GM10248 (cell line): Measurements from ENCODE around the gene MAK.
"Not testable (repeated sequence)": the region's sequence is repeated elsewhere in the genome, so short reads cannot be mapped to it uniquely, and the experiment has no call there.

Source experiments
- CTCF ChIA-PET: fragments of 300-600 bp; sonication (Branson Sonifier 250); formaldehyde crosslinking; extraction: SDS; loops from one replicate; lab custom pipeline; 2021; ENCODE audit warnings: antibody characterized with exemption; lab: Yijun Ruan, JAX
- POLR2A ChIA-PET: fragments of 350-650 bp; sonication (Branson Sonifier 250); formaldehyde crosslinking; extraction: SDS; loops from one replicate; lab custom pipeline; 2020; ENCODE audit warnings: antibody characterized with exemption; lab: Yijun Ruan, JAX
- DNase-seq: peaks from one replicate; pipeline ENCODE4 v3.0.0; 2012; ENCODE audit errors: extremely low spot score
- TF ChIP-seq, protein P1 (sequence below): IDR thresholded peaks from 2 replicates; pipeline ENCODE4 v1.5.1; 2012; ENCODE audit warnings: mild to moderate bottlenecking, low read depth; ENCODE audit errors: extremely low read depth, missing control alignments, control extremely low read depth

Gene MAK

DNA sequence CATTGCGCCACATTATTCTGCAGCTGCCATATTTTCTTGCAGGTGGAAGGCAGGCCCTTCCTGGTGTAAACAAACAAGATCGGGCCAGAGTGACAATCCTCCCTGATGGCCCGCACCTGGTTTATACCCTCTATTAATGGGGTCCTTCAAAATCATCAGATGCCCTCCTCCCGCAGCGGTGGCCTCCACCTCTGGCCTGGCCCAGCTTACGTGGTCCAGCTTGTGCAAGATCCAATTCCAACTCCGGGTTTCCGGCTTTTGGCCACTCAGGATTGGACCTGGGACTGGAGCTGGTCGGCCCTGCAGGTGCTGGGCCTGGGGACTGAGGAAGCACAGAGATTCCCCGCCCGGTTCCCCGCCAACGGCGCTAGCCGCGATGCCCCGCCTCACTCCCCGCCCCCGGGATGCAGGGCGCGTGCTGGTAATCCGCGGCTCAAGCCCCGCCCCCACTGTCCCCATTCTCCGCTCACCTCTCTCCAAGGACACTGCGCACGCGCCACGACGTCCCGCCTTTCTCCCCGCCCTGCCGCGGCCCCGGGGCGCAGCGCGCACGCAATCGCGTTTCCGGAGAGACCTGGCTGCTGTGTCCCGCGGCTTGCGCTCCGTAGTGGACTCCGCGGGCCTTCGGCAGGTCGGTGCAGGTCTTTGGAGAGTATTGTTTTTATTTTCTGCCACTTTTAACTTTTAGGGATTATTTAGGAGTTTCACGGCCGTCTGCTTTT, 90.9 kb downstream of the MAK start, which contains the start of gene TMEM14B:
TSS of gene TMEM14B (plus strand) at position 555 of the 722 bp plus-strand sequence. CDS start 1,441 bp downstream, outside the sequence.
- POLR2A ChIA-PET = interaction anchor here (1.1 kb wide), 1 partner anchor 27 kb away, joined by 8 read pairs; no protein-coding TSS in a partner anchor

DNA sequence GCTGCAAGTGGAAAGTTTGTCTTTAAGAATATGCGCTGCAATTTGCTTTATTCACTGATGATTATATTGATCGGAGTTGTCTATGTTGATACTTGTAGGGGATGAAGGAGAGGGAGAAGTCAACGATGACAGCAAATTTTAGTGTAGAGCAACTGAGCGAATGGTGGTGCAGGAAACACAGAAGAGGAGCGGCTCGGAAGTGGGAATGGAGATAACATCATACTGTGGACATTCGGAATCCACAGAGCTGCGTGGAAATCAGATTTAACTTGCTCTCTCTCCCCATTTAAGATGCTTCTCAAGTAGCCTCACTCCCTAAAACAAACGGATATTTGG, 91.5 kb downstream of the MAK start:
- DNase-seq = no peak
- TF ChIP-seq, protein P1, sequence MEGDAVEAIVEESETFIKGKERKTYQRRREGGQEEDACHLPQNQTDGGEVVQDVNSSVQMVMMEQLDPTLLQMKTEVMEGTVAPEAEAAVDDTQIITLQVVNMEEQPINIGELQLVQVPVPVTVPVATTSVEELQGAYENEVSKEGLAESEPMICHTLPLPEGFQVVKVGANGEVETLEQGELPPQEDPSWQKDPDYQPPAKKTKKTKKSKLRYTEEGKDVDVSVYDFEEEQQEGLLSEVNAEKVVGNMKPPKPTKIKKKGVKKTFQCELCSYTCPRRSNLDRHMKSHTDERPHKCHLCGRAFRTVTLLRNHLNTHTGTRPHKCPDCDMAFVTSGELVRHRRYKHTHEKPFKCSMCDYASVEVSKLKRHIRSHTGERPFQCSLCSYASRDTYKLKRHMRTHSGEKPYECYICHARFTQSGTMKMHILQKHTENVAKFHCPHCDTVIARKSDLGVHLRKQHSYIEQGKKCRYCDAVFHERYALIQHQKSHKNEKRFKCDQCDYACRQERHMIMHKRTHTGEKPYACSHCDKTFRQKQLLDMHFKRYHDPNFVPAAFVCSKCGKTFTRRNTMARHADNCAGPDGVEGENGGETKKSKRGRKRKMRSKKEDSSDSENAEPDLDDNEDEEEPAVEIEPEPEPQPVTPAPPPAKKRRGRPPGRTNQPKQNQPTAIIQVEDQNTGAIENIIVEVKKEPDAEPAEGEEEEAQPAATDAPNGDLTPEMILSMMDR = no peak
- POLR2A ChIA-PET = interaction anchor here (1.1 kb wide), 1 partner anchor 27 kb away, joined by 8 read pairs; no protein-coding TSS in a partner anchor
- CTCF ChIA-PET = interaction anchor here (1.0 to 6.2 kb wide), 5 partner anchors 11 to 47 kb away, joined by 3 to 35 read pairs (median 3); partner anchors contain the start of gene TMEM14C

More for the DNA sequence above, 90.9 kb downstream of the MAK start, which contains the start of gene TMEM14B:
- CTCF ChIA-PET = interaction anchor here (1.3 to 6.2 kb wide), 4 partner anchors 11 to 53 kb away, joined by 3 to 35 read pairs (median 6); partner anchors contain the start of gene TMEM14C
- TF ChIP-seq, protein P1 = no peak
- peak; percentile 100 for DNase-seq

DNA sequence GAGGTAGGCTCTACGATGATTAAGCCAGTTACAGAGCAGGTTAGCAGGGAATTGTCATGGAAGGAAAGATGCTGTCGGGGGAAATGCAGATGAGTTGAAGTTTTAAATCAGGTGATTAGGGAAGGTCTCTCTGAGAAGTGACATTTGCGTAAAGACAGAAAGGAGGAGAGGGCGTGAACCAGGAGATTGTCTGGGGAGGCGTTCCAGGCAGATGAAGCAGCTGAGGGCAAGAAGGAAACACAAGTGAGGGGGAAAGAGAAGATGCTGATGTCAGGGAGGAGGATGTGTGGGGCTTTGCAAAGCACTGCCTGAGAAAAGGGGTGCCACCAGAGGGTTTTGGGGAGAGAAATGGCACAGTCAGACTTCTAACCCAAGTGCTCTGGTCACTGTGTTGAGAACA, 93.2 kb downstream of the MAK start:
- POLR2A ChIA-PET = no interaction called here
- DNase-seq = no peak
- CTCF ChIA-PET = interaction anchor here (6.2 kb wide), 1 partner anchor 13 kb away, joined by 35 read pairs; no protein-coding TSS in a partner anchor
- TF ChIP-seq, protein P1 = no peak

DNA sequence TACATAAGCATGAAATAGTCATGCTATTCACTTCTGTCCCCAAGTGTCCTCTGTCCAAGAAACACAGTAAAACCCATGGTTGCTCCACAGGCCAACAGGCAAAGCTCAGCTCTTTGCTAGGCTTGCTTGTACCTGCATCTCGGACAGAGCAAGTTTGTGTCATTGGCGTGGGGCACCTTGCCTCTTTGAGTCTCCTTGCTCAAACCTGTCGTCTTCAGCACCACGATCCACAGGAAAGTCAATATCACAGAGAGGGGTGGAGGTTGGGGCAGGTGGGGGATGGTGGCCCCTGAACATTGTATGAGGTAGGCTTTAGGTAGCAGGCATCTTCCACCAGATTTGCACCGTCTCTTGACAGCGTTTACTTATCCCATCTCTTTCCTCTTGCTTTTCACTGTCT, 94.8 kb downstream of the MAK start:
- TF ChIP-seq, protein P1 = no peak
- ChIA-PET CTCF (interaction anchor here (1.1 kb wide), 1 partner anchor 31 kb away, joined by 3 read pairs; no protein-coding TSS in a partner anchor), POLR2A (no interaction called here)
- DNase-seq = no peak

DNA sequence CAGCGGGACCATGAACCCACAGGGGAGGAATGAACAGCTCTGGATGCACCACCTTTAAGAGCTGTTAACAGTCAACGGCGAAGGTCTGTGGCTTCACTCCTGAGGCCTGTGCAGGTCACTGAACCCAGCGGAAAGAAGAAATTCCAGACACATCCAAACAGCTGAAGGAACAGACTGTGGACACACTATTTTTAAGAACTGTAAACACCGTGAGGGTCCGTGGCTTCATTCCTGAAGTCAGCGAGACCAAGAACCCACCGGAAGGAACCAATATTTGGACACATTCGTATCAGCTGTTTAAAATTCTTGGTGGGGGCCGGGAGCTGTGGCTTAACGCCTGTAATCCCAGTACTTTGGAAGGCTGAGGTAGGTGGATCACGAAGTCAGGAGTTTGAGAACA, 96.1 kb downstream of the MAK start:
- no peak for DNase-seq
- TF ChIP-seq, protein P1 = no peak
- ChIA-PET CTCF (interaction anchor here (0.7 to 2.4 kb wide), 5 partner anchors 9 to 21 kb away, joined by 3 to 8 read pairs (median 3); no protein-coding TSS in a partner anchor), POLR2A (no interaction called here)

DNA sequence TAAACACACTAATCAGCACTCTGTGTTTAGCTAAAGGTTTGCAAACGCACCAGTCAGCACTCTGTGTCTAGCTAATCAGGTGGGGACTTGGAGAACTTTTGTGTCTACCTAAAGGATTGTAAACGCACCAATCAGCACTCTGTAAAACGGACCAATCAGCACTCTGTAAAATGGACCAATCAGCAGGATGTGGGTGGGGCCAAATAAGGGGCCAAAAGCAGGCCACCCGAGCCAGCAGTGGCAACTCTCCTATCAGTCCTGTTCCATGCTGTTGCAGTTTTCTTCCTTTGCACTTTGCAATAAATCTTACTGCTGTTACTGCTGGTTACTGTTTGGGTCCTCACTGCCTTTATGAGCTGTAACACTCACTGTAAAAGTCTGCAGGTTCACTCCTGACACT, 96.7 kb downstream of the MAK start:
- DNase-seq, POLR2A ChIA-PET: not testable (repeated sequence)
- CTCF ChIA-PET = interaction anchor here (0.7 to 2.4 kb wide), 5 partner anchors 8 to 21 kb away, joined by 3 to 8 read pairs (median 3); no protein-coding TSS in a partner anchor

DNA sequence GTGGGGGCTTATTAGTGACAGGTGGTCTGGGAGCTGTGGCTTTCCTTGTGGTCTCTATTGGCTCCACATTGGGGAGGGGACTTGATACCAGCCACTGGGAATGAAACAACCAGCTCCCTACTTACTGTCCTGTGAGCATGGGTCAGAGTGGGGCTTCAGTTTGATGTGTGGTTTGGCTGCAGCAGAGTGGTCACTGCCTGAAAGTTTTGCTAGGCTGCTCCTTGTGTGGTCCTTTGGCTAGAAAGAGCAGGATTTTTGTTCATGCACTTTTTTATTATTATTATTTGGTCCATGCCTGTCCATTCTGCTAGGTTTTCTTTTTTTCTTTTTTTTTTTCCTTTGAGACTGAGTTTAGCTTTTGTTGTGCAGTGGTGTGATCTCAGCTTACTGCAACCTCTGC, 98.3 kb downstream of the MAK start:
- ChIA-PET CTCF (no interaction called here), POLR2A (no interaction called here)
- TF ChIP-seq, protein P1 = no peak
- DNase-seq = no peak
